Erythroblast (primary cell): ENCODE data around the gene MAU2.

Source experiments
- GATA1 ChIP-seq: IDR thresholded peaks from 2 replicates; pipeline ENCODE4 v1.6.1; 2011; ENCODE audit warnings: low read depth, mild to moderate bottlenecking, control low read depth, low read length, moderate library complexity
- POLR2A ChIP-seq: IDR thresholded peaks from 2 replicates; pipeline ENCODE4 v1.6.1; 2011; ENCODE audit warnings: mild to moderate bottlenecking, low read length

- TF ChIP-seq POLR2A (no peak), GATA1 (no peak)
These were observed 34.9 kb upstream of the MAU2 start for GRCh38 chr19:19285686-19286085.
